Muscle of arm (tissue), 12 donors: ENCODE measurements around the gene TDRD9. TPM values are rescaled to one million over a fixed set of nuclear protein-coding genes. Genes with fewer than 3 reads are reported as not detected.

Experiments
- DNase-seq: peaks from one replicate; pipeline ENCODE4 v3.0.0-alpha.2; 2013
- polyA plus RNA-seq, 12 donors: library from polyadenylated mRNA; unstranded; fragments of 120-200 nt; gene quantifications; one replicate each; pipeline ENCODE4 v1.2.1, GENCODE V29; 2013; ENCODE audit not compliant: insufficient read length in 12 of 12

TDRD9 gene
- polyA plus RNA-seq, 12 donors: 0.21 to 2.0 (median 0.52) TPM; not detected in 2

DNA sequence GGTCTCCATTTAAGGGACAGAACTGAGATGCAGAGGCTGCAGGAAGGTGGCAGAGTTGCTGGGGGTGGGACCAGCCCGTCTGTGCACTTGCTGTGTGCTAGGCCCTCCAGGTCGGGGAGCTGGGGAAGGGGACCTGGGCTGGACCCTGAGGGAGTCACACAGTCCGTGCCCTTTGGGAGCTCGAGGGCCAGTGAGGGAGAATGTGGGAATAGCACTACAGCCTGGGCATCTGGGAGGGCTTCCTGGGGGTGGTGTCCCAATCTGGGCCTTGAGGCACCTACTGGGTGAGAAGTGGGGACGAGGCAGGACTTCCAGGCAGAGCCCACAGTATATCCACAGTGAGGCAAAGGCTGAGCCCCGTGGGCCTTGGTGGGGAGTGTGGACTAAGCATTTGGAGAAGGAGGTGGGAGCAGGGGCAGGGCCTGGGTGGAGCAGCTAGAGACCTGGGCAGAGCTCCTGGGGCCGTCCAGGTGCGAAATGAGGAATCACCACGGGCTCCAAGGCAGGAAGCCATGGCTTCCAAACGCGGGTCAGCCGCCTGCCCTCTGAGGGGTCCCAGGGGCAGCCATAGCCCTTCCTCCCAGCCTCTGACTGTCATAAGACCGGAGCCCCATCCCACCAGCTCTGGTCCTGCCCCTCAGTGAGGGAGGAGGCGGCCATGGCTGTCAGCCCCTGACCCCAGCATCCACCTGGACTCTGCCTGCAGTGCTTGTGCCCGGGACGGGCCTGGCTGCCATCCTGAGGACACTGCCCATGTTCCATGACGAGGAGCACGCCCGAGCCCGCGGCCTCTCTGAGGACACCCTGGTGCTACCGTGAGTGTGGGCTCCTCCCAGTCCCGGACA, 163.9 kb downstream of the TDRD9 start:
- no peak for DNase-seq

DNA sequence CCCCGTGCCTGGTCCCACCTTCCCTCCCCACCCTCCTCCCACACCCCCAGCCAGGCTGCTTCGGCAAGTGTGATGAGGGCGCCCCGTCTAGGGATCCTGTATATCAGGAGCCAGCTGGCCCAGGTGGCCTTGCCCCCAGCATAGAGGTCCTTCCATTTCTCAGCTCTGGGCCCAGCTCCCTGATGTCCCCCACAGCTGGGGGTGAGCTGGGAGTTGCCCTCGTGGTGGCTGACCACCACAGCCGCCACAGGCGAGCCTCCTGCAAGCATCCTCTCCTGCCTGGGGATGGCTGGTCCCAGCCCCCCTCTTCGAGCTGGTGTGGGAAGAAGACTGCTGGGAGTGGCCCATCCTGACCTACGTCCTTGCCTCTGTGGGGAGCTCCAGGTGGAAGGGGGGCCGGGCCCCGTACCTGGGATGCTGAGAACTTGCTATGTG, 164.7 kb downstream of the TDRD9 start:
- DNase-seq: no peak

DNA sequence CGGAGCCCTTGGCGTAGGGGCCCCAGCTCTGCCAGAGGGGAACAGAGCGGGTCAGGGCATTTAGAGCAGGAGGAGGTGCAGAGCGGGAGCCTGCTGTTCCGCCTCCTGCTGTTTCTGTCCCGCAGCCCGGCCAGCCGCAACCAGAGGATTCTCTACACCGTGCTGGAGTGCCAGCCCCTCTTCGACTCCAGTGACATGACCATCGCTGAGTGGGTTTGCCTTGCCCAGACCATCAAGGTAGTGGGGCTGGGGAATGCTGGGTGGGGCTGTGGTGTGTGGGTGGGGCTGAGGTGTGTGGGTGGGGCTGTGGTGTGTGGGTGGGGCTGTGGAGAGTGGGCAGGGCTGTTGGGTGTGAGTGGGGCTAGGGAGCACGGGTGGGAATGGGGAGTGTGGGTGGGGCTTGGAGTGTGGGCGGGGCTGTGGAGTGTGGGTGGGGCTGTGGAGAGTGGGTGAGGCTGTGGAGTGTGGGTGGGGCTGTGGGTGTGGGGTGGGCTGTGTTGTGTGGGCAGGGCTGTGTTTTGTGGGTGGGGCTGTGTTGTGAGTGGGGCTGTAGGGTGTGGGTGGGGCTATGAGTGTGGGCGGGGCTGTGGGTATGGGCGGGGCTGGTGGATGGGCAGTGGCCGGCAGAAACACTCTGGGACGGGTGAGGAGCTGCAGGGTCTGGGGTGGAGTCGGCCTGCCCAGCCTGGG, 165.3 kb downstream of the TDRD9 start:
- no peak for DNase-seq

DNA sequence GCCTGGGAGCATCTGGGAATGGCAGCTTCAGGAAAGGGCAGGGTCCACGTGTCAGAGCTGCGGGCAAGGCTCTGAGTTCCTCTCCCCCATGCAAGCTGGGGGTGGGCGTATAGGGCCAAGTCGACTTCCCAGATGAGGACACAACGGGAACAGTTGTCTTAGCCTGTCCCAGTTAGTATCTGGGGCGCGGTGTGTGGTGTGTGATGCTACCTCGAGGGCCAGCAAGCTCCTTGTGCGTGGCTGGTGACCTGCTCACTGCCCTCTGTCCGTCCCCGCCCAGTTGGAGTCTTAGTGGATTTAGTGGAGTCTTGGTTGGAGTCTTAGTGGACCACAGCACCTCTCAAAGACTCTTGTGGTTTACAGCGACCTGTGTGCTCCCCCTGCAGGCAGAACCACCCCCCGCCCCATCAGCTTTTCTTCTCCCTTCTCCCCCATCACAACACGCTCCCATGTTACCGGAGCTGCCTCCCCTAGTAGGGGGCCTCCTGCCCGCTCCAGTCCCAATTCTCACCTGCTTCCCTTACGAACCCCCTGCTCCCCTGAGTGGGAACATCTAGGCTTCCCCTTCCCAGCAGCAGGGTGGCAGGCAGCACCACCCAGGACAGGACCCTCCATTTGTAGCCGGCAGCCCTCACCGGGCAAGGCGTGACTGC, 165.9 kb downstream of the TDRD9 start:
- DNase-seq: no peak

DNA sequence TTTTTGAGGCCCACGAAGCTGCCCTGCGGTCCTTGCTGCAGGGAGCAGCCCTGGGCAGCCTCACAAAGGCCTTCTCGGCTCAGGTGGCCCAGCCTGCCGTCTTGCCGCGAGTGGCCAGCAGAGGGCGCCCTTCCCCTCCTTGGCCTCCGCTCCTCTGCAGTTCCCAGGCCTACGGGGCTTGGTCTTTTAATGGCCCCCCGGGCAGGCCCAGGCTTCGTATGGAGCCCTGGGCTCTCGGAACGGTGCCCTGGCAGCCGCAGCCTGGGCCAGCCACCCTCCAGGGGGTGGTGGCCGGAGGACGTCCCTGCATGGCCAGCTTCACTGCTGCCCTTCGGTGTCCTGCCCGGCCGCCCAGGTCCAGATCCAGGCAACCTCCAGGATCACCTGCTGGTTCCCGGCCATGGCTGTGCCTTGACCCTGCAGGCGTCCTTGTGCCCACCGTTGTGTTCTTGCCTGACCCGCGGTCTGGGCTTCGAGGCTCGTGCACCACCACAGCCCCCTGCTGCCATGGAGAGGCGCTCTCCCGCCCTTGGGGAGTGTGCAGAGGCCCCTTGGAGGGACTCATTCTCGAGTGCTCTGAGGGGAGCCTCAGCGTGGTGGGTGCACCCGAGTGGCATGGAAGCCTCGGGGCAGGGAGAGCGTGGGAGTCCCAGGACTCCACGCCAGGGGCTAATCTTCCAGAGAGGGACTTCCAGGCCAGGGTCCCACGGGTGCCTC, 166.6 kb downstream of the TDRD9 start:
- DNase-seq: peak; percentile 46

DNA sequence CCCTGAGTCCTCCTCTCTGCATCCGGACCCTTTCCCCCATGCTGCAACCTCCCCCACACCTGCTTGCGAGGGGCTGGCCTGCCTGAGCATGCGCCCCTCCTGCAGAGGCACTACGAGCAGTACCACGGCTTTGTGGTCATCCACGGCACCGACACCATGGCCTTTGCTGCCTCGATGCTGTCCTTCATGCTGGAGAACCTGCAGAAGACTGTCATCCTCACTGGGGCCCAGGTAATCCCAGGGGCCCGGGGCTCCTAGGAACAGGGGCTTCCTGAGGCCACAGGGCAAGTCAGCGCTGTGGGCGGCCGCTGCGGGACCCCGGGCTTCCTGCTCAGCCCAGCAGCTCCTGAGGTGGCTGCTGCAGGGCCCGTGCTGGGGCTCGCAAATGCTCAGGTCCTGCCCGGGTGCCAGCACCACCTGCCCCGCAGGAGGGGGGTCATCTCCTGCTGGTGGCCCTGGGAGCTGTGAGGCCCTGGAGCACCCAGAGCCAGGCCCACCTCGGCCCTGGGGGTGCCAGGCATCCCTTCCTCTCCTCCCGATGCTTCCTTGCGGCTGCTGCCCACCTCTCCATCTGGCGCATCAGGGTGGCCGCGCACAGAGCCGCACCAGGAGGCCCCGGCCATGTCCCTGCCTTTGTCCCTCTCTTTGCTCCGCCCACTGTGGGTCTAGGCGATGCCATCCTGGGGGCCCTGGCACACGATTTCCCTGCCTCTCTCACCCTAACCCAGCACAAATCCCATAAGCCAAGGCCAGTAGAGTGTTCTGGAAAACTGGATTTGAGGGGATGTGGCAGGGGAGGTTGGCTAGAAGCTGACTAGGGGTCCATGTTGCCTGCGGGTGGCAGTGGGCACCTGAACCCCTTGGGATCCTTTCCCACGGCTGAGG, 167.4 kb downstream of the TDRD9 start:
- DNase-seq: no peak

DNA sequence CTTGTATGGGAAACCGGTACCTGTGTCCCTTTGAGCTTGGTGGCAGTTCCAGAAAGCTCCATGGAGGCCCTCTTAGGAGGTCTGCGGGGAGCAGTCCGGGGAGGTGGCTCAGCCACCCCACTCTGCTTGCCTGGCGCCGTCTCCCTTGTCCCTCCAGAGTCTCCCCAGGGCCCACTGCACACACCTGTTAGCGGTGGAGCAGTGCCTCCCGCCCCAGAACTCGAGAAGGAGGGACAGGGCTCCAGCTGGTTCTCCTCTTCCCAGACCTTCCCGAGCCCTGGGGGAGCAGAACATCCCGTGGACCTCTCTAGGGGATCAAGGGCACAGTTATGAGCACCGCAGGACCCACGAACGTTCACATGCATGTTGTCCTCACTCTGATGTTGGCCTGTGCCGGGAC, 168.1 kb downstream of the TDRD9 start:
- DNase-seq: no peak

DNA sequence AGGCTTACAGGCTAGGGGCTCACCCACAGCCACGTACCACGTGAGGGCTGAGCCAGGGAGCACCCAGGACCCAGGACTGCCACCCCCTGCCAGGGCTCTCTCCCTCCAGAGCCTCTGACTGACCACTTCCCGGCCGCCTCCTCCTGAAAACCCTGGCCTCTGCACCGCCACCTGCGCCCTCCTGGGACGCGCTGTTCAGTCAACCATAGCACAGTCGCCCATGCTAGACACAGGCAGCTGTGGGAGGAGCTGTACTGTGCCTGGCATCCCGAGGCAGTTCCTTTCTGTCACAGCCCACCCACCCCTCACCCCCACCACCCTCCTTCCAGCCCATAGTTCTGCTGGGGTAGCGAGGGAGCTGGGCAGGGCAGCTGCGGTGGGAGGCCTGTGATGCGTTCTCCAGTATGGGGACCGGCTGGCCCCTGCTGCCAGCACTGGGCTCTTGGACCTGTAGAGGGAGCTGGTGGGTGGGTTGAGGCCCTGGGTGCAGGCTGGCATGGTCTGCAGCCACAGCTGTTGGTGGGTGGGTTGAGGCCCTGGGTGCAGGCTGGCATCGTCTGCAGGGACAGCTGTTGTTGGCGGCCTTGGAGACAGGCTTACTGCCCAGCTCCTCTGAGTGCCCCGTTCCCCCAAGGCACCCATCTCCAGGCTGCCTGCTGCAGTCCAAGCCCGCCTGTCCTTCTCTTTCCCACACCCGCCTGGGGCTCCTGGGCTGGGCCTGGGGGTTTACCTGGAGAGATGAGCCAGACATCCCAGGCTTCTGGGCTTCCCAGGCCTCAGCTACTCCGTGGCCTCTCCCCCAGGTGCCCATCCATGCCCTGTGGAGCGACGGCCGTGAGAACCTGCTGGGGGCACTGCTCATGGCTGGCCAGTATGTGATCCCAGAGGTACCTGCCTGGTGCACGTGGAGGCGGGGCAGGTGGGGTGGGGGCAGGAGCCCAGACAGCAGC, 168.8 kb downstream of the TDRD9 start:
- DNase-seq: peak; percentile 13

DNA sequence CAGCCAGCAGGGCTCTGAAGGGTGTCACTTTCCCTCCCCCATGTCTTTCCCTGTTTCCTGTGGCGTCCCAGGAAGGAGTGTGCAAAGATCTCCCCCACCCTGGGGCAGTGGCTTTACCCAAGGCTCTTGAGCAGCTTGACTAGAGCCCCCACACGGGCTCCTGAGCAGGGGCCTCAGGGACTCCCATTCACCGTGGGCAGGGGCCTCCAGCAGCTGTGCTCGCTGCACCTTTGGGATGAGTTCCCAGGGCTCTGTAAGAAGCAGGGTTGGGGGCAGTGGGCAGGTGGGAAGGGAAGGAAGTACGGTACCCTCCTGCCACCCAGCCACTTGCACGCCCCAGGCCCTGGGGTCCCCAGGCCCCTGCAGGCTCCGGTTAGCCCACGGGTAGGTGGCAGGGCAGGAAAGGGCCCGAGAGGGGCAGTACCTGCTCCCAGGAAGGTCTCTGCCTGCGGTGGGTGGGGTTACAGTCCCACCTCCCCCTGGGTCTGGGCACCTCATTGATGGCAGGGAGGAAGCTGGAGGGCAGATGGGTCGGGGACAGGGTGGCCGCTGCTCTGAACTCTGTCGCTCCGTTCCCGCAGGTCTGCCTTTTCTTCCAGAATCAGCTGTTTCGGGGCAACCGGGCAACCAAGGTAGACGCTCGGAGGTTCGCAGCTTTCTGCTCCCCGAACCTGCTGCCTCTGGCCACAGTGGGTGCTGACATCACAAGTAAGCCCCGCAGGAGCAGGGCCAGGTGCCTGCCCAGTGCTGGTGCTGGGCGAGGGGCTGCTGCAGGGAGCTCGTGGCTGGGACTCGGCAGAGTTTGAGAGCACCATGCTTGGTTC, 170.2 kb downstream of the TDRD9 start:
- no peak for DNase-seq

DNA sequence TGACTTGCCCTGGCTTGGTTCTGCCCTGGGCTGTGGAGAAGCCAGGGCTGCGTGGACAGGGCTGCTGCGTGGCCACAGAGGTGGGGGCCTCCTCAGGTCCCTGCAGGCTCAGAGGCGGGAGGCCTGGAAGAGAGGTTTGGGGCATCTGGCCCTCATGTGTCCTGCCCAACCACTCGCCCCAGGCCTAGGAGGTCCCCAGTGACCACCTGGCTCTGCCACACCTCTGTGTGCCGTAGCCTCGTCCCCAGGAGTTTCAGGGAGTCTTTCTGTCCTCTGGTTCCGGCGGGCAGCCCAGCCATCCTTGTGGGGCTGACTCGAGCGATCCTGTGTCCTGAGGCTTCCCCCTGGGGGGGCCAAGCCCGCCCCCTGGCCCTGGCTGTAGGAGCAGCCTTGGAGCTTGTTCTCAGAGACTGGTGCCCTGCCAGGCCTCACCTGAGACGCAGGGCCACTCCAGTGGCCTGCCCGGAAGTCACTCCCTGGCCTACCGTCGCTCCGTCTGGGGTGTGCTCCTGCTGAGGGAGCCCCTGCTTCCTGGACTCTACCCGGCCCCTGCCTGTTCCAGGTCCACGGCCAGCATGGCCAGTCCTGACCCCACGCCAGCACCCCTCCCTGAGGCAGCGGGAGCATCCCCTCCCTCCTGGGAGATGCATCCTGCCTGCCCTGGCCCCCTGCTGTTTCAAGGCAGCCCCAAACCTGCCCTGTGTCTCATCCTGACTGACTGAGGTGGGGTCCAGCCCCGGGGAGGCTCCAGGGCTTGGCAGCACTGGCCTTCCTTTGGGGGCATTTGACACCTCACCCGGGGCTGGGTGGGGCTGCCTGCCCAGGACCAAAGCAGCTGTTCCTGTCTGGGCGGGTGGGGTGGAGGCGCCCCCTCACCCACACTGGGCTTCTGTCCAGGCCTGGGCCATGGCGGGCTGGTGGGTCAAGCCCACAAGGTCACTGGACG, 171.1 kb downstream of the TDRD9 start:
- DNase-seq: no peak

DNA sequence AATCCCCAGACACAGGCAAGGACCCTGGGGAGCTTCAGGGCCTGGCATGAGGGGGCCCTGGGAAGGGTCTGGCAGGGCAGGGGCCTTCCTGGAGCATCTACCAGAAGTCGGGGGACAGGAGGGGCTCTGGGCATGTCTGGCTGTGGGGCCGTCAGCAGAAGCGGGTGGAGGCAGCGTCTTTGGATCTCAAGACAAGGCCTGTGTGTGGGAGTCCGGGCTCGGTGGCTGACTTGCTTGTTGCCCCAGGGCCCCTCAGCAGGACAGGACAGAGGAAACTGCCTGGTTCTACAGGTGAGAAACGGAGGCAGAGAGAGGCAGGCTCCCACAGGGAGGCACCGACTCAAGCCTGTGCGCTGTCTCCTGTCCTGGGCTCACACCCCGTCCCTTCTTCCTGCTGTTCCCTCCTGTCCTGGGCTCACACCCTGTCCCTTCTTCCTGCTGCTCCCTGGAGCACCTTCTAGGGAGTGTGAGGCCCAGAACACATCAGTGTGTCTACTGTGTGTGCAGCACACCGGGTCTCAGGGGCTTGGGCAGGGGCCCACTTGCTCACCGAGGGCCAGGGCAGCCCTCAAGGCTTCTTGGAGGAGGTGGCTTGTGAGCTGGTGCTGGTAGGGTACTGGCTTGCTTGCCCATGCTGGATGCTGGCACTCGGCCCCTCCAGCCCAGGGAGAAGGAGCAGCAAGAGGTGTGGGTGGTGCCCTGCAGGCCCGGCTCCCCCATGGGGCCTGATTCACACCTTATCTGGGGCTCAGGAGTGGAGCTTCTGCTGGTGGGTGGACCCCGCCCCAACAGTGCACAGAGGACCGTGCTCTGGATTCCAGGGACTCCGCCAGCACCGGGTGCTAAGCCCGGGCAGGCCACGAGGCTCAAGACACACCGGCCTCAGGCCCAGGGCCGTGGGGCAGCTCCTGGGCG, 172.2 kb downstream of the TDRD9 start:
- no peak for DNase-seq

DNA sequence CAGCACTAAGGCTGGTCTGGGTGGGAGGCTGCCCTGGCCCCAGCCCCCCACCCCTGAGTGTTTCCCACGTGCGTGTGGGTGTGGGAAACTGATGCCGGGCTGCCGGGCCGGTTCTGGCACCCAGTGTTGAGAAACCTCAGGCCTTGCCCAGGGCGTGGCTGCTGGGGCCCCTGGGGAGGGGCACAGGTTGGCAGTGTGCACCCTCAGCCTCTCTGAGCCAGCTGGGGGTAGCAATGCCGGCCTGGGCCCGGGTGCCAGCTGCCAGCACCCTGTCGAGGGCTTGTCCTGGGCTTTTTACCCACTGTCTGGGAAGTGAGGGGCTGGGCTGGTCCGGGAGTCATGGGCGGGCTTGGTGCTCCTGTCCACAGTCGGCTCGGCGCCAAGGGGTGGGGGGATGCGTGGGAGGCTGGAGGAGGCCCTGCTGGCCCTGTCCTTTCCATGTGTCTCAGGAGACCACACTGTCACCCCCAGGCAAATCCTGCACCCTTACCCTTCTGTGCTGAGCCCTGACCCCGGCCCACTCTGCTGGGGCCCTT, 172.9 kb downstream of the TDRD9 start:
- no peak for DNase-seq

DNA sequence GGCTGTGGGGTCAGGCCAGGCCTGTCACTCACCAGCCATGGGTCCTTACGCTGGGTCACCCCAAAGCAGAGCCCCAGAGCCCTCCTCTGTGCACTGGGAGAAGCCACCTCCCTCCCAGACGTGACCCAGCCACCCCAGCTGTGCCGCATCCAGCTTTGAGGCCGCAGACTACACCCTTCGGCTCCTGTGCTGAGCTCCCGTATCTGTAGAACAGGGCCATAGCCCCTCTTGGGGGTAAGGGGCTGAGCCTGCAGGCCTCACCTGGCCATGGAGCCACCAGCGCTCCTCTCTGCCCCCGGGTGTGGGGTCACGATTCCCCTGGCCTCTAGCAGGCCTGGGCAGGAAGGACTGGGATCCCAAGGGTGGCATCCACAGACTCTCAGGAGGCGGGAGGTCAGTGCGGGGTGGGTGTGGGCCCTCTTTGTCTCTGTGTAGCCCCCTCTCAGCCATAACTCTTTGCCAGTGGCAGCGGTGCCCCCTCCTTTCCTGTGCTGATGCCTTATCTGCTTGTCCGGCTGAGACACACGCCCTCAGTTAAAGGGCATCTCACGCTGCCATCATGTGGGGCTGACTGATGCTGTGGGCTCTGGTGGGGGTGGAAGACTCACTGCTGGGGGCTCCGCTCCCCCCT, 173.5 kb downstream of the TDRD9 start:
- no peak for DNase-seq
